Ishikawa (cell line): ENCODE data around the gene CROCC2.

Experiments
- CEBPB ChIP-seq: IDR thresholded peaks from 2 replicates; pipeline ENCODE4 v1.6.1; 2012
- CREB1 ChIP-seq: IDR thresholded peaks from 2 replicates; pipeline ENCODE4 v1.6.1; 2012; ENCODE audit warnings: low read depth
- EP300 ChIP-seq: IDR thresholded peaks from 2 replicates; pipeline ENCODE4 v1.6.1; 2012; ENCODE audit warnings: borderline replicate concordance
- FOXM1 ChIP-seq: IDR thresholded peaks from 2 replicates; pipeline ENCODE4 v1.6.1; 2012; ENCODE audit warnings: low read depth, borderline replicate concordance
- RAD21 ChIP-seq: IDR thresholded peaks from 2 replicates; pipeline ENCODE4 v1.6.1; 2012; ENCODE audit warnings: low read depth
- TAF1 ChIP-seq: IDR thresholded peaks from 2 replicates; pipeline ENCODE4 v1.6.1; 2012; ENCODE audit warnings: low read depth, mild to moderate bottlenecking
- TCF12 ChIP-seq: IDR thresholded peaks from 2 replicates; pipeline ENCODE4 v1.6.1; 2012; ENCODE audit warnings: low read depth
- TEAD4 ChIP-seq: IDR thresholded peaks from 2 replicates; pipeline ENCODE4 v1.6.1; 2012
- YY1 ChIP-seq: IDR thresholded peaks from 2 replicates; pipeline ENCODE4 v1.6.1; 2012; ENCODE audit warnings: low read depth
- TF ChIP-seq, protein P1 (sequence below): IDR thresholded peaks from 2 replicates; pipeline ENCODE4 v1.6.1; 2012; ENCODE audit warnings: low read depth, mild to moderate bottlenecking
- TF ChIP-seq, protein P2 (sequence below): IDR thresholded peaks from 2 replicates; pipeline ENCODE4 v1.6.1; 2012

DNA sequence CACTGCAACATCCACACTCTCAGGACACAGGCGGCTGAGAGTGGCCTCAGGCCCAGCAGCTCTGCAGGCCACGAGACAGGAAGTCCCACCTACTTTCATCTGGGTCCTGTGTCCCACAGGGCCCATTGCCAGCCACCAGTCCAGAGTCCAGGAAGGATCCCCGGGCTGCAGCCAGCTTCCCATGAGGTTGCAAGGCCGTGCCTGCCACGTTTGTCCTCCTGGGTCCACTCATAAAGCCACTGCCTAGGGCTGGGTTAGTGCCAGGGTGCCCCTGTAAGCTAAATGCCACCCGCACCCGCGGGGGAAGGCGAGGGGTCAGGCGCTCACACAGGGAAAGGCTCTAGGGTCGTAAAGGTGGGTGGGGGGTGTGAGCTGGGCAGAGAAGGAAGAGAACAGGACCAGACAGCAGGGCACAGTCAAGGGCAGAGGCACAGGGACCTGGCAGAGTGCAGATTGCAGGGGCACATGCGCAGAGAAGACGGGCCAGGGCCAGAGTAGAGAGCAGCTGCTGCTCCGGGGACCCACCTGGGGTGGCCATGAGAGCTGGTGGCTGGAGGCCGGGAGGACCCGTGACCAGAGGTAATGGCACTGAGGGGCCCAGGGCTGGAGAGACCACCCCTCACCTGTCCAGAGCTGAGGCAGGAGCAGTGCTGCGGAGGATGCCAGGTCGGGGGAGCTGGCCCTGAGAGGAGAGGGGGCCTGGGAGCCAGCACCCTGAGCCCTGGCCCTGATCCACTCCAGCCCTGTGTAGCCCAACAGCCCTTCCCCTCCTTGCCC lies 29.5 kb upstream of the CROCC2 start:
- TF ChIP-seq FOXM1 (no peak), TEAD4 (no peak), EP300 (no peak), TAF1 (no peak), RAD21 (no peak), YY1 (no peak), TCF12 (no peak), CEBPB (no peak), CREB1 (no peak)
- TF ChIP-seq, protein P1, sequence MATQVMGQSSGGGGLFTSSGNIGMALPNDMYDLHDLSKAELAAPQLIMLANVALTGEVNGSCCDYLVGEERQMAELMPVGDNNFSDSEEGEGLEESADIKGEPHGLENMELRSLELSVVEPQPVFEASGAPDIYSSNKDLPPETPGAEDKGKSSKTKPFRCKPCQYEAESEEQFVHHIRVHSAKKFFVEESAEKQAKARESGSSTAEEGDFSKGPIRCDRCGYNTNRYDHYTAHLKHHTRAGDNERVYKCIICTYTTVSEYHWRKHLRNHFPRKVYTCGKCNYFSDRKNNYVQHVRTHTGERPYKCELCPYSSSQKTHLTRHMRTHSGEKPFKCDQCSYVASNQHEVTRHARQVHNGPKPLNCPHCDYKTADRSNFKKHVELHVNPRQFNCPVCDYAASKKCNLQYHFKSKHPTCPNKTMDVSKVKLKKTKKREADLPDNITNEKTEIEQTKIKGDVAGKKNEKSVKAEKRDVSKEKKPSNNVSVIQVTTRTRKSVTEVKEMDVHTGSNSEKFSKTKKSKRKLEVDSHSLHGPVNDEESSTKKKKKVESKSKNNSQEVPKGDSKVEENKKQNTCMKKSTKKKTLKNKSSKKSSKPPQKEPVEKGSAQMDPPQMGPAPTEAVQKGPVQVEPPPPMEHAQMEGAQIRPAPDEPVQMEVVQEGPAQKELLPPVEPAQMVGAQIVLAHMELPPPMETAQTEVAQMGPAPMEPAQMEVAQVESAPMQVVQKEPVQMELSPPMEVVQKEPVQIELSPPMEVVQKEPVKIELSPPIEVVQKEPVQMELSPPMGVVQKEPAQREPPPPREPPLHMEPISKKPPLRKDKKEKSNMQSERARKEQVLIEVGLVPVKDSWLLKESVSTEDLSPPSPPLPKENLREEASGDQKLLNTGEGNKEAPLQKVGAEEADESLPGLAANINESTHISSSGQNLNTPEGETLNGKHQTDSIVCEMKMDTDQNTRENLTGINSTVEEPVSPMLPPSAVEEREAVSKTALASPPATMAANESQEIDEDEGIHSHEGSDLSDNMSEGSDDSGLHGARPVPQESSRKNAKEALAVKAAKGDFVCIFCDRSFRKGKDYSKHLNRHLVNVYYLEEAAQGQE = no peak
- TF ChIP-seq, protein P2, sequence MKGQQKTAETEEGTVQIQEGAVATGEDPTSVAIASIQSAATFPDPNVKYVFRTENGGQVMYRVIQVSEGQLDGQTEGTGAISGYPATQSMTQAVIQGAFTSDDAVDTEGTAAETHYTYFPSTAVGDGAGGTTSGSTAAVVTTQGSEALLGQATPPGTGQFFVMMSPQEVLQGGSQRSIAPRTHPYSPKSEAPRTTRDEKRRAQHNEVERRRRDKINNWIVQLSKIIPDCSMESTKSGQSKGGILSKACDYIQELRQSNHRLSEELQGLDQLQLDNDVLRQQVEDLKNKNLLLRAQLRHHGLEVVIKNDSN = no peak
